IPS DF 6.9 (cell line): ENCODE results near the gene COG6.

Experiments
- DNase-seq: peaks from one replicate; pipeline ENCODE4 v3.0.0-alpha.2; 2013; ENCODE audit warnings: low read depth, low spot score
- H3K27ac ChIP-seq: one replicate; pipeline ENCODE4 v1.5.1; 2013; ENCODE audit warnings: low read length, control low read depth
- H3K27me3 ChIP-seq: 2 replicates; pipeline ENCODE4 v1.6.1; 2013; ENCODE audit warnings: mild to moderate bottlenecking, low read length; ENCODE audit not compliant: control insufficient read depth, insufficient read depth
- H3K36me3 ChIP-seq: 2 replicates; pipeline ENCODE4 v1.6.1; 2013; ENCODE audit warnings: low read length; ENCODE audit not compliant: control insufficient read depth, insufficient read depth
- H3K4me1 ChIP-seq: 2 replicates; pipeline ENCODE4 v1.6.1; 2013; ENCODE audit warnings: low read length; ENCODE audit not compliant: control insufficient read depth, insufficient read depth
- H3K4me3 ChIP-seq: 2 replicates; pipeline ENCODE4 v1.5.1; 2013; ENCODE audit warnings: mild to moderate bottlenecking, low read length
- H3K9me3 ChIP-seq: 2 replicates; pipeline ENCODE4 v1.6.1; 2013; ENCODE audit warnings: low read length, inconsistent platforms; ENCODE audit not compliant: control insufficient read depth, insufficient read depth
- WGBS: extraction: QIAGEN DNeasy Blood & Tissue Kit; methylation state at CpG from one replicate; pipeline ENCODE4 v1.1.7; 2013; ENCODE audit warnings: mixed read lengths, missing lambda C conversion rate; ENCODE audit not compliant: insufficient read length, insufficient coverage; 5-methylcytosine and 5-hydroxymethylcytosine counted together

Gene COG6

DNA sequence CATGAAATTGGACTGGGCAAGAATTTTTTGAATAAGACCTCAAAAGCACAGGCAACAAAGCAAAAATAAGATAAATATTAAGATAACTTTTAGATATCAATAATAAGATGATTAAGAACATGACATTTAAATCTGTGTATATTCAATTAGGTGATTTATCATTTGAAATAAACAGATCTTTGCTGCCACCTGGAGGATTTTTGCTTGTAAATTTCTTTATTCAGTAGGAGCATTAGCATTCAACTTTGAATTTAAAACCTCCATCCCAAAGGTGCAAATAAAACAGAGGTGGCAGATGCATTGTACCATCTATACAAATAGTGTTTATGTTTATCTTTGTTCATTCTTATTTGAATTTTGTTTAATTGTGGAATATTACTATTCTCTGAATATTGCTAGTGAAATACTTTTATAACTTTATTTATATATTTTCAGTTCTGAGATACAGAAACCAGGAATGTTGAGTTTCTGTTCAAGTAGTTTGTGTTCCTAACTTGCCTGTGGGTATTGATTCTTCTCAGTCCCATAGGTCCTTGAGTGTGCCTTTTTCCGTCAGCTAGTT lies 20.9 kb downstream of the COG6 start:
- Histone ChIP-seq H3K9me3 (no peaks in the 10 kb centered on the region), H3K27ac (no peak overlapping the region), H3K4me1 (no peaks in the 10 kb centered on the region), H3K4me3 (no peak overlapping the region), H3K36me3 (no peaks in the 10 kb centered on the region; the same call in 1 of the 2 replicates), H3K27me3 (no peaks in the 10 kb centered on the region)
- DNase-seq = peak; percentile 9
- no CpG with 5 or more reads among the region's 1 CpG for WGBS

DNA sequence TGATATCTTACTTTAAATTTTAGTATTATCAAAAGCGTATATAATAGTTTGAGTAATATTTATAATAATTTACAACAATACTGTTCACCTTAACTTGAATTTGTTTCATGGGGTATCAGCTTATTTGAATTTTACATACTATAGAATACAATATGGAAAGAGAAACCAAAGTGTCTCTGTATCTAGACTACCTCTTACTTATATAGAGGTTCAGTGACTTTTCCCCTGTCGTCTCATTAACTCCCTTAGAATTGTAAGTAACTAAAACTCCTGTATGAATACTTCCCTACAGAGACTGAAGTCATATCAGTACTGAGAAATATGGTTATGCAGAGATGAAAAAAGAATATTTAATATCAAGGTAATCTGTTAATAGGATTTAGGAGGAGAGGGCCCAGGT lies 26.8 kb downstream of the COG6 start:
- Histone ChIP-seq H3K36me3 (no peaks in the 10 kb centered on the region; the same call in 1 of the 2 replicates), H3K27me3 (no peaks in the 10 kb centered on the region), H3K9me3 (no peaks in the 10 kb centered on the region), H3K4me1 (no peaks in the 10 kb centered on the region), H3K4me3 (no peak overlapping the region), H3K27ac (no peak overlapping the region)
- no peak for DNase-seq
- WGBS = no CpG with 5 or more reads among the region's 2 CpGs

DNA sequence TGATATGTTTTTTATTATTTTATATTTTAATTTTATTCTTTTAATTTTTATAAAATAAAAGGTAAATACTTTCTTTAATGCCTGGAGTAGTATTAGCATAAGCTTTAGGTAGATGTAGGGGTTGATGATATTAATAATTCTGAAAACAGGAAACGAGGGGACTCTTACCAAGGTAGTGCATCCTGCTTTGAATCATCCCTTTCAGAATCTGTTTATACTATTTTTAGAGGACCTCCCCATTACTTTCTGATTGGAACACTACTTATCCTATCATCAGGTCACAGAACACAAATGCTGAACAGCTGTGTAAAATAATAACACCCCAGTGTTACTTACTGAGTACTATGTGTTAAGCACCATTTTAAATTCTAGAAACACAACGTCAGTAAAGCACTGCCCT lies 27.3 kb downstream of the COG6 start:
- no peak overlapping the region for H3K27ac ChIP-seq
- H3K27me3 ChIP-seq = no peaks in the 10 kb centered on the region
- H3K4me1 ChIP-seq = no peaks in the 10 kb centered on the region
- no peak for DNase-seq
- no peaks in the 10 kb centered on the region for H3K9me3 ChIP-seq
- no CpG with 5 or more reads among the region's 2 CpGs for WGBS
- H3K4me3 ChIP-seq = no peak overlapping the region
- no peaks in the 10 kb centered on the region; the same call in 1 of the 2 replicates for H3K36me3 ChIP-seq

DNA sequence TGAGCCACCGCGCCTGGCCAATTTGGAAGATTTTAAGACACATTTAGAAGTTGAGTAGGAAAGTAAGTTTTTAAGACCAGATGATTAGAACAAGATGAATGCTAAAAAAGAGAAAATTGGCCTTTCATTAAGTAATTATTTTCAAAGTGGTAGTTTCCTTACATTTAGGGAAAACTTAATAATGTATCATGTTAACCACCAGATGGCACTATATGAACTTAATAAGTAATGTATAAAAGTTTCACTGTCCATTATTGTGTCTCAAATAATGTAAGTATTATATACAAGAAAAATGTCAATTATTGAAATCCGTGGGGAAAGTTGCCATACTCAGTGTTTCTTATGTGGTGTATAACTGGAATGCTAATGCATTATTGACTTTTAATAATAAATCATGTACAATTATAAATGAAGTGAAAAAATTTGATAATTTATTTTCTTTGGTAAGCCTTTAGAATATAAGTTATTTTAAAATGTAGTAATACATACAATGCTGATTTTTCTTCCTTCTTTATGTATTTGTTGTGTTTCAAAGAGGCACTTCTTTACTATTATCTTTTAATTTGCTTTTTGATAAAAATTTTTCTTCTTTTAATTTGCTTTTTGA lies 29.2 kb downstream of the COG6 start:
- no peak overlapping the region for H3K27ac ChIP-seq

DNA sequence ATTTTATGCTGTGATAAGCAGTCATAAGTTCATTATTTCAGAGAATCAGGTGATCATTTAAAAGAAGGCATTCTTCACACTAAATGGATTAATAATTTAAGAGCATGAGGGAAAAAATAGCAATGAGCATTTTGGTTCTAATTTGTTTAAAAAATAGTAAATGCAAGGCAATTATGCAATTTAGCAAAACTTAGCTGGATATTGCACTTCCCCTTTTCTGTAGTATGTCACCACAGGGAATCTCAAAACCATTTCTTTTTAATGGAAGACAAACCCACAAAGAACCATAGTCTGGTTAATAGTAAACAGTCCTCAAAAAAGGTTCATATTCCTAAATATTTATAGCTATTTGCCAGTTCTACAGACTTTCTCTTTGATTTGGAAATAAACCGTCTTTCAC lies 30.2 kb downstream of the COG6 start:
- WGBS = no CpG with 5 or more reads among the region's 1 CpG
- no peaks in the 10 kb centered on the region for H3K4me1 ChIP-seq
- no peak for DNase-seq
- H3K27me3 ChIP-seq = no peaks in the 10 kb centered on the region
- no peak overlapping the region for H3K4me3 ChIP-seq
- no peaks in the 10 kb centered on the region for H3K9me3 ChIP-seq
- H3K27ac ChIP-seq = no peak overlapping the region
- H3K36me3 ChIP-seq = no peaks in the 10 kb centered on the region

More for the DNA sequence above, 29.2 kb downstream of the COG6 start:
- Histone ChIP-seq H3K36me3 (no peaks in the 10 kb centered on the region; the same call in 1 of the 2 replicates), H3K4me1 (no peaks in the 10 kb centered on the region), H3K4me3 (no peak overlapping the region), H3K27me3 (no peaks in the 10 kb centered on the region), H3K9me3 (no peaks in the 10 kb centered on the region)
- DNase-seq = no peak
- WGBS = no CpG with 5 or more reads among the region's 3 CpGs

DNA sequence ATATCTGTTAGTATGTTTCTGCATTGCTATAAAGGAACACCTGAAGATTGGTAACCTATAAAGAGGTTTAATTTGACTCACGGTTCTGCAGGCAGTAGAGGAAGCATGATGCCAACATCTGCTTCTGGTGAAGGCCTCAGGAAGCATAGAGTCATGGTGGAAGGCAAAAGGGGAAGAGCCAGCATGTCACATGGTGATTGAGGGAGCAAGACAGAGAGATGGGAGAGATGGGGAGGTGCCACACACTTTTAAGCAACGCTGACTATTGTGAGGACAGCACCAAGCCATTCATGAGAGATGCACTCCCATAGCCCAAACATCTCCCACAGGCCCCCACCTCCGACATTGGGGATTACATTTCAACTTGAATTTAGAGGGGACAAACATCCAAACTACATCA lies 32.8 kb downstream of the COG6 start:
- no peaks in the 10 kb centered on the region for H3K36me3 ChIP-seq
- H3K4me1 ChIP-seq = no peaks in the 10 kb centered on the region
- H3K27me3 ChIP-seq = no peaks in the 10 kb centered on the region
- no peak overlapping the region for H3K4me3 ChIP-seq
- no peak overlapping the region for H3K27ac ChIP-seq
- WGBS = no CpG with 5 or more reads among the region's 3 CpGs
- H3K9me3 ChIP-seq = no peaks in the 10 kb centered on the region
- no peak for DNase-seq

DNA sequence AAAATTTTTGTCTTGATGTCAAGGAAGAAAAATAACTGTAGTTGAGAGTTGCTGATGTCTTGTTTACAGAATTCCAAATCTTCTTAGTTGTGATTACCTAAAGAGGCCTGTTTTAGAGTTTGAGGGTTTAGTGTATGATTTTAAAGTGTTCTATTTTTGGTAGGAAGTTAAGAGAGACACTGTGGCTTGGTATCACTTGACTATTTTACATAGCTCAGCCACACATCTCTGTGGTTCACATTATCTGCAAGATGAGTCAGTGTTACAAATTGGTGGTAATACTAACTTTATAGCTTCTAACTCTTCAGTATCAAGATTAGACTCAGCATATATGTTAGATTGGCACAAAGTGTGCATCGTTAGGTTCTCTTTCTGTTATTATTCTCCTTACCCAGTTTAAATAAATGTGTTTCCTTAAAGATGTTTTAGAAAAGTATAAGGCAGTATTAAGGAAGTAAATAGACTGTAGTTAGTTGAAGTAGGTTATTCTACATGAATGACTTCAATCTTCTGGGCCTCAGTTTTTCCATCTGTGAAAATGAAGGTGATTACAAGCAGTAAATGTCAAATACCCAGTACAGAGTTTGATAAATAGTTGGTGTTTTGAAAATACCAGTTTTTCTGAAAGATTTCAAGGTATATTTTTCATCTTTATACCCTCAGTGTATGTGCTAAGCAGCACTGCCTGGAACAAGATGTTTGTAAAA lies 33.4 kb downstream of the COG6 start:
- H3K4me3 ChIP-seq = no peak overlapping the region
- no peaks in the 10 kb centered on the region for H3K27me3 ChIP-seq
- no peaks in the 10 kb centered on the region for H3K9me3 ChIP-seq
- H3K36me3 ChIP-seq = no peaks in the 10 kb centered on the region
- H3K4me1 ChIP-seq = no peaks in the 10 kb centered on the region
- no peak overlapping the region for H3K27ac ChIP-seq
- no CpG with 5 or more reads among the region's 1 CpG for whole genome bisulfite sequencing
- DNase-seq = no peak

DNA sequence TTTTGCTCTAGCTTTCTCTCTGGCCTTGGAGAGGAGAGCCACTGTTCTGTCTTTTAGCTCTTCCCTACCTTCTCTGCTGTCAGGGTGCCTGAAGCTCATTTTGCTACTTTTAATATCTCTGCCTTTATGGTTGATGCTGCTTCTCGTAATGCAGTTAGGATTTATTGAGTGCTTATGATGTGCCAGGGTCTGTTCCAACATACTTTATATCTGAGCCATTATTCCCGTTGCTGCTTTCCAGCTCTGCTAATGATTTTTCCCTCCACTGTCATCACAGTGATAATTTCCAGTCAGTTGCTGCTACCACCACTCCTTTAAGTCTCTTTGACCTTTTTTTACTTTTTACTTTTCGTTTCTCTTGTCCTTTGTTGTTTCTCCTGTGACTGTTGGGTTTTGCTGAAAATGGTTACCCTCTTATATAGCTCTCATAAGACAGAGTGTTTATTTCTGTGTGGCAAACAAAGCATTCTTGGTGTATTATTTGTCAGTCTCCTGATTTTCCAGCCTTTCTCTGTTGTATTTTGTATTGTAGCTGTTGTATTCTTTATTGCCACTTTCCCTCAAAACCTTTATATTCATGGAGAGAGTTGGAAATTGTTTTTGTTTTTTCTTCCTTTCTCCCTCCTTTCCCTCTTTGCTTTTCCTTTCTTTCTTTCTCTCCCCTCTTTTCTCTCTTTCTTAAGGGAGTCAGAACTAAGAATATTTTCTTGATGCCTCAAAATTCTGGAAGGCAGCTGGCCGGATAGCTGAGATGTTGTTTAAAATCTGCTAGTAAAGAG lies 37.4 kb downstream of the COG6 start:
- no peaks in the 10 kb centered on the region for H3K36me3 ChIP-seq
- DNase-seq = no peak
- H3K9me3 ChIP-seq = no peaks in the 10 kb centered on the region
- no peak overlapping the region for H3K27ac ChIP-seq
- H3K4me1 ChIP-seq = no peaks in the 10 kb centered on the region
- H3K27me3 ChIP-seq = no peaks in the 10 kb centered on the region
- H3K4me3 ChIP-seq = no peak overlapping the region
- WGBS = no CpG with 5 or more reads among the region's 4 CpGs

DNA sequence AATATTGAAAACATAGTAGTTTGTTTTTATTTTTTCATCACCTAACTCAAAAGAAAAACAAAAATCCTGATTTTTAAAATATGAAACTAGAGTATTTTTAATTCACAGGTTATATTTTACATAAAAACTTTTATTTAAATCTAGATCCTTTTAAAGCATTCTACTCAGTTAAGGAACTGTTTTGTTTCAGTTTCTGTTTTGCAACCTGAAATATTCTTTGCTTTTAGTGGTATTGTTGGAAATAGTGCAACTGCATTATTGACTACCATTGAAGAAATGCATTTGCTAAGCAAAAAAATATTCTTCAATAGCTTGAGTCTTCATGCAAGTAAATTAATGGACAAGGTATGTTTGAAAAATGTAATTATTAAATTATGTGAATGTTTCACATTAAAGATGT lies 43.8 kb downstream of the COG6 start:
- DNase-seq = no peak

DNA sequence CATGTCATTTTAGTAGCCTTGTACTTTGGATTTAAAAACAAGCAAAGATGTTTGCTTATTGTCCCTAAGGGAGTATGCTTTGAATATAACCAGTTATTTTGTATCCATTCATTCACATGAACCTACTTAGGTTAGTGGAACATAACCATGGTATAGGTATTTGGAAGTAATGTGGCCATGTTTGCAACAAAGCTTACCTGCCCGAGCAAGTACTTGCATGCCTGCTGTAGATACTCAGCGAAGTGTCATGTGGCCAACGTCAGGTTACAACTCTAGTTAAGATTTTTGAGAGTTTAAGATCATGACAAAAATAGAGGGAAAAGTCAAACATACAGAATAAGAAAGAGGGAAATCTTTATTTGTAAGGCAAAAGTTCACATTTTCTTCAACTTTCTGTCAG lies 57.2 kb downstream of the COG6 start:
- Histone ChIP-seq H3K36me3 (no peaks in the 10 kb centered on the region), H3K4me1 (no peaks in the 10 kb centered on the region), H3K9me3 (no peaks in the 10 kb centered on the region), H3K4me3 (no peak overlapping the region), H3K27me3 (no peaks in the 10 kb centered on the region), H3K27ac (no peak overlapping the region)
- no peak for DNase-seq
- no CpG with 5 or more reads among the region's 3 CpGs for WGBS

More for the DNA sequence above, 43.8 kb downstream of the COG6 start:
- Histone ChIP-seq H3K27me3 (no peaks in the 10 kb centered on the region), H3K4me3 (no peak overlapping the region), H3K36me3 (no peaks in the 10 kb centered on the region), H3K4me1 (no peaks in the 10 kb centered on the region), H3K9me3 (no peaks in the 10 kb centered on the region), H3K27ac (no peak overlapping the region)
